ENCODE measurements around the gene ZC3H13.

The ZC3H13 gene

DNA sequence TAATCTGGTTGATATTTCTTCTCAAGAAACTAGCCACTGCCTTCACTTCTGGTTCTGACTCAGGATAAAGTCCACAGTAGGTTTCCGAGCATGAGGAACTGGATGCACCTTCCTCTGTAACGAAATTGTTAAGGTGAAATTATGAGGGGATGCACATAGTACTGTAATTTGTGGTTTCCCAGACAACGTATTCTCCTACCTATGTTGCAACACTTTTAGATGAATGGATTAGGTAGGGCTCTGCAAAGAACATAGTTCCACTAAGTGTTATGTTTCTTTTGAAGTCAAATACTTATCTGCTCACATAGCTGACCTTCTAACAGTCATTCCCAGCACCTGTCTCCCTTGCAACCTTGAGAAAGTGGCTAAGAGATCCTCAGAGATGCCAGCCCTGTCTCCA lies 5.7 kb upstream of the ZC3H13 start:
- no peak for DNase-seq (ENCODE audit: low spot score)

DNA sequence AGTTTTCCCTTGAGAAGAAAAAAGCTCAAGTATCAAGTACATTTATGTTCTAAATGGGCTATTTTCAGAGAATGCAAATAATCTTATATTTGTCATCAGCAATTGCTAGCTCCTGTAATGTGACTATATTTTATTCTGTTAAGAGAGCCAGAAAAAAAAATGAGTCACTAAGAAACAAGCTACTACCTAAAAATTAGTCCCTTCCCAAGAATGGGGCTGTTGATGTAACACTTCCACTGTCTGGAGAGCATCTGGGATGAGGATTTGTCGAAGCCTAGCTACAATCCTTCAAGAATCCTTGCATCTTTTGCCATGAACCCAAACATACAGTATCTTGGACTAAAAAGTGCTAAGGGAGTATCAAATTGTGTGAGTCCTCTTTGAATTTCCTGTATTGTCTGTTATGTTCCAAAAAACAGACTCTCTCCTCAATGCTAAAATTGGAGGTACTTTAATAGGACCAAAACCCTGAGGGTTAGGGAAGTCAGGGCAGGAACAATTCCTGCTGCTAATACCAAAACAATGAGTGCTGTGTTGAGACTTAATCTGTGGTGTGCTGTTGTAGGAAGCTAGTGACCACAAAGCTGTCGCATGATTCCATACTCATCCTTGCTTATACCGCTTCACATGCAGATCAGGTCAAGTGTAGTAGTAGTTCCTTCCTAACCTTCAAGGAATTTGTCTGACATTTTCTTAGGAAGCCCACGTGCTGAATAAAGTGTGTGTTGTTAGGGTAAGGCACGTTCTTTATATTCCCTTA lies 4.9 kb upstream of the ZC3H13 start:
- no peak for DNase-seq (ENCODE audit: low spot score)

DNA sequence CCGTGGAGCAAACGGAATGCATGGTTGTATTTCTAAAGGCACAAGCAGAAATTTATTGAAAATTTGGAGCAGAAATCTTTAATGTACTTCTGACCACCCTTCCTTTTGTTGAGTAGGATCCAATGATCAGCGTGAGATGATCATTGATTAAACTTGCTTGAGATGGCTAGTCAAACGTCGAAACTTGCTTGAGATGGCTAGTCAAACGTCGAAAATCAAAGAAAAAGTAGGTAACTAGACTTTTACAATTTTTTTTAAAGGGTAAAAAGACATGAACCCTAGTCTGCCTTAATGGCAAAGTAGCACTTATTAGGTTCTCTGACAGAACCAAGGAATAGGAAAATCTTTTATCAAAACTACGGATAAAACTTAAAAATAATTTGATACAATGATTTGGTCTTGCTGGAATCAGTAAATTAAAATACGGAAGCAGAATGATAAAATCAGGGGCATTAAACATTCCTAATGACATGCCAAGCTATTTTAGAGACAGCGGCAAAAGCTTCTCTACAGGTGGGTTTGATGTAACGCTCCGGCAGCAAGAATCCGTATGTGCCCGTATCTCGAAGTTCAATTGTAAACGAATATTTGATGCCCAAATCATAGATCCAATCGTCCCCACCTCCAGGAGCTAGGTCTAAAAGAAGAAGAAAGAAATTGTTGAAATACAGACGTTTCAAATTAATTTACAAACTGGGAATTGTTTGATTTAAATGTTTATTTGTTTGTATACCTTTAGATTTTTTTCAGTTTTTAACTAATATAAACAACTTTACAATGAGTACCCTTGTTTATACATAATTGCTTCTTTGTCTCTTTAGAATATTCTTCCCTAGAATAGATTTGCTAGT lies 841 bp upstream of the ZC3H13 start:
- no peak for DNase-seq (ENCODE audit: low spot score)

DNA sequence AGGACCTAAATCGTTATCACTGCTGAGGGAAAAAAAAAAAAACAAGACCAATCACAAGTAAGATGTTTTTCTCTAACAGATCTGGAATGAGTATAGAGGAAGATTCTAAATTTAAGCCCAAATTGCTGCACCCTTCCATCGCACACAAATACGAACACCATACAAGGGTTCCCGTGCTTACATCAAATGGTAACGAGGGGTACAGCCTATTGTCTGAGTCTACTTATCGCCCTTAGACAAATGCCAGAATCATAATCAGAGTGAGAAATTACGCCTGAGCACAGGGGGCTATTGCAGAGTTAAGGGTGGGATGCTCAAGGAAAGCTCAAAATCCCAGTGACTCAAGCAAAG lies 603 bp downstream of the ZC3H13 start:
- DNase-seq (ENCODE audit: low spot score): peak; percentile 16

DNA sequence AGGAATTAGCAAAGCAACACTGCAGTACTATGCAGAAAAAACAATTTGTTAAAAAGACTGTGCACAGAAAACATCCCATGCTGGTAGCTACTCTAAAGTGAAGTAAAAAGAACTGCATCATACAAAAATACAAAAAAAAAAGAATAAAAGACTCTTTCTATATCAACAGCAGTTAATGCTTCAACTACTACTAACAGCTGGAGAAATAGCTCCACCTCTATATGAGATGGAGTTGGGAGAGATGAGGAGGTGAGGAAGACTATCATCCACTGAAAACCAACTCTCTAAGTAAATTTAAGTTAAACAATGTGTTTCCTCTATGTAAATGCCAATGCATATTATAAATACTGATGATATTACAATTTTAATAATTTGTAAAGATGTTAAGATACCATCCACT lies 1.8 kb downstream of the ZC3H13 start:
- no peak for DNase-seq (ENCODE audit: low spot score)

DNA sequence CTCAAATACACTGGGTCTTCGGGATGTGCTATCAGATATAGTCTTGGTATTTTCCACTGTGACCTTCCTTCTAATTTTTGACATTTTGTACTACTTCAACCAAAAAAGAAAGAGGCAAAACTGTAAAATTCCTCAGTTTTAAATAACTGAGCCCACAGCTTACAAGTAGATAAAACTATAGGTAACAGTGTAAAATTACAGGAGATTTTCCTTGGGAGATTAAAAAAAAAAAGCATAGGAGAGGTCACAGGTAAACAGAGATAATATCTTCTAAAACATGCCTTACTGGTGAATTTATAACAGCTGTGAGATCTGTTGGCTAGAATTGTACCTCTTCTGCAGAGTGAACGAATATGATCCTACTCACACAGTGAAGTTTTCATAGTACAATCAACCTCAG lies 7.1 kb downstream of the ZC3H13 start:
- DNase-seq (ENCODE audit: low spot score): no peak

DNA sequence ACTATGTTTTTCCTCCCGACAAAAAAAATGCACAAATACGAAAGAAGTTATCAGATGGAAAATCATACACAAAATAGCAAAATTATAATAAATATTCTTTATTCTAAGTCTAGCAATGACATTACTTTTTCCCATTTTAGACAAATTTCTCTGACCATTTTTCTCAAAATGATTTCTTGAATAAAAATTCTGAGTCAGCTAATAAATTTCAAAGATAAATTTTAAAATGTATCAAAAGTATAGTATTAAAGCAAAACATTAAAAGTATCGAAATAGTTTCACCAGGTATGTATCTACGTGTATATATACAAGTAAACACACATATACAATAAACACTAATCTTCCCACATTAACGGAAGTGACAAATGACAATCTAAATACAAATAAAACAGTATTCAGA lies 8.9 kb downstream of the ZC3H13 start:
- DNase-seq (ENCODE audit: low spot score): no peak

DNA sequence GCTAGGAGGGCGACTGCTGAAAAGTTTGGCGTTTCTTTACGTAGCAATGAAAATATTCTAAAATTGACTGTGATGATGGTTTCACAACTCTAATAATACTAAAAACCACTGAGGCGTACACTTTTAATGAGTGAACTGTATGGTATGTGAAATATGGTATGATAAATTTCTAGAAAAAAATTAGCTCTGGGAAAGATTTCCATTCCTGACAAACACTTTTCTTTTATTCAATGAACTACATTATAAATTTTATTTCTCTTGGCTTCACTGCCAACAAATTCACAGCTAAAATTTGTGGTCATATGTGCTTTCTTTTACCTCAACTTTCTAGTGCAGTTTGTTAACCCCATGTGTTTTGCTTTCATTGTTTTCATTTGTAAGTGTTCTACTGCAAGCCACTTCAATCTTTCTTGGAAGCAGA lies 11.1 kb downstream of the ZC3H13 start:
- no peak for DNase-seq (ENCODE audit: low spot score)

DNA sequence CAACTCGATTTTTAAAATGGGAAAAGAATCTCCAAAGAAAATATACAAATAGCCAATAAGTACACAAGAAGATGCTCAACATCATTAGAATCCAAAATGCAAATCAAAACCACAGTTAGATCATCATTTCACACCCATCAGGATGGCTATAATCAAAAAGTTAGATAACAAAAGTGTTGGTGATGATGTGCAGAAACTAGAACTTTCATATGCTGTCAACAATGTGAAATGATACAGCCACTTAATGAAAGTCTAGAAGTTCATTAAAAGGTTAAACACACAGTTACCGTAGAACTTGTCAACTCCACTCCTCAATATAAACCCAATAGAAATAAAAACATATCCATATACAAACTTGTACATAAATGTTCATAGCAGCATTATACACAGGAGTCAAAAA lies 11.8 kb downstream of the ZC3H13 start:
- DNase-seq (ENCODE audit: low spot score): no peak

DNA sequence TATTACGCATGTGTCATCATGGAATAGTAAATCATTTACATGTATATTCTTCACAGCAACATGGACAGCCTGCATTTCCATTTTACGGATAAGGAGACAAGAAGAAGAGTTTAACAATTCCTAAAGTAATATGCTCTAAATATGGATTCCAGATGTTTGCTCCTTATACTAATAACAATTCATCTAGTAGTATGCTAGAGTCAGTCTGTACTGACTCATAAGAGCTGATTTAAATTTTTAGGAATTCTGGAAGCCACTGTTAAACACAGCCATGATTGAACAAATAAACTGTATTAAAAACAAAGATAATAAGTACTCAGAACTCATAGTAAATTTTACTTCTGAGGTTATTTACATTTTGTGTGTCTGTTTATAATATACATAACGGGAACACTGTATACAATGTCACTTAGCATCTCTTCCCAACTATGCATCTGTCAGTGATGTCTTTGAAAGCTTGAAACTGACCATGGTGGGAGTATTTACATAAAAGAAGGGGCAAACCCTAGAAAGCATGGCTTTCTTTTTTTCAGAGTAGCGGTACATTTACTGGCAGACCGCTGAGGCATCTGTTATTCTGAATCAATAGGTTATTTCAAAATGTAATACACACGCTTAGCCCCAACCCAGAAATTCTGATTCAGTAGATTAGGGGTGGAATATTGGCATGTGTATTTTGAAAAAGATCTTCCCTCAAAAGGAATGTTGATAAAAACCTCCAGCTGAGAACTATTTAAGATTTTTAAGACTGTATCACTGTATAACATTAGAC lies 12.9 kb downstream of the ZC3H13 start:
- no peak for DNase-seq (ENCODE audit: low spot score)

DNA sequence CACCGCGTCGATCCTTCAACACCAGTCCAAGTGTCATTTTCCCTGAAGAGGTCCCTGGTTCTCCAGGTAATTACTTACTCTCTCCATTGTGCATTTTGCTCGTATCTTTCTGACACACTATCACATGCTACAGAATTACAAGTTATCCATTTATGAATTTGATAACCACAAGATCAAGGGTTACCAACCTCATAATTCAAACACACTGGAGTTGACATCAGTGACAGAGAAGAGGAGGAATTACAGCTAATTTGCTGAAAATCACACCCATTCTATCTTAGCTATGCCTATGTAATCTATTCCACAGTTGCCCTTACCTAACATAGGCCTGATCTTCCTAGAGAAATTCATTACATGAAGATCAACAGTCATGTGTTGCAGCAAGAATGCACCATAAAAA lies 14.2 kb downstream of the ZC3H13 start:
- no peak for DNase-seq (ENCODE audit: low spot score)

DNA sequence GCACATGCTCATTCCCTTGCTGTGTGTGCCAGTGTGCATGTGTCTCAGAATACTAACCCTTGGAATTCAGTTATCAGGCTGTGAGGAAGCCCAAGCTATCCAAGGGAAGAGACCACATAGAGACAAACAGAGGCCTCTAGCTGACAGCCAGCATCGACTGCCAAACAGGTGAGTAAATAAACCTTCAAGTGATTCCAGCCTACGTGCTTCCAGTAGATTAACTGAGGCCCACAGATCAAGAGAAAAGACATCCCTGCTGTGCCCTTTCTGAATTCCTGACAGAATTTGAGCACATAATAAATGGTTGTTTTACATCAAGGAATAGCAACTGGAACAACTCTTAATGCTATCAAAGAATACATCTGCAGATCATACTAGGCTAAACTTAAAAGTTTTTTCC lies 17.5 kb downstream of the ZC3H13 start:
- DNase-seq (ENCODE audit: low spot score): no peak

DNA sequence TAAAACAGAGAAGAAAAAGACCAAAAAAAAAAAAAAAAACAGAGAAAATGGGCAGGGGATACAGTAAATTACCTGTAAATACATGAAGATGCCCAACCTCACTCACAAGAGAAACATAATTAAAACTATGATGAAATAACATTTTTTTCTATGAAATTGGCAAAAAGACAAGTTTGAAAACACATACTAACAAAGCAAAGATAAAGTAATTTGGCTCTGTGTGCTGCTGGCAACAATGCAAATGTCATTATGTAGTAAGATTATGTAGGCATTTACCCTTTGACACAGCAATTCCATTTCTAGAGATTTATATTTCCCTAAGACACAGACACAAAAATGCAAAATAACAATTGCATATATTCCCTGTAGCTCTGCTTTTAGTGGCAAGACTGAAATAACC lies 20.2 kb downstream of the ZC3H13 start:
- DNase-seq (ENCODE audit: low spot score): no peak

DNA sequence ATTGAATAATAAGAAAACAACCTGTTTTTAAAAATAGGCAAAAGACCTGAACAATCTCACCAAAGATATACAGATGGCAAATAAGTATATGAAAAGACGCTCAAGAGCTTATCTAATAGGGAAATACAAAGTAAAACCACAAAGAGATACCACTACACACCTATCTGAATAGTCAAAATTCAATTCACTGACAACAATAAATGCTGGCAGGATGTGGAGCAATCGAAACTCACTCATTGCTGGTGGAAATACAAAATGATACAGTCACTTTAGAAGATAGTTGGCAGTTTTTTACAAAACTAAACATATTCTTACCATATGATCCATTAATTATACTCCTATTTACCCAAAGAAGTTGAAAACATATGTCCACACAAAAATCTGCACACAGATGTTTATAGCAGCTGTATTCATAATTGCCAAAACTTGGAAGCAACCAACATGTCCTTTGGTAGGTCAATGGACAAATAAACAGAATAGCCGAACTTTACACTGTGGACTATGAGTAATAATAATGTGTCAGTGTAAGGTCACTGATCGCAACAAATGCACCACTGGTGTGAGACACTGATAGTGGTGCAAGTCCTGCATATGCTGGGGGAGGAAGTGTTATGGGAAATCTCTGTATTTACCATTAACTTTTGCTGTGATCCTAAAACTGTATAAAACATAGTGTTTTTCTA lies 20.8 kb downstream of the ZC3H13 start:
- DNase-seq (ENCODE audit: low spot score): no peak

DNA sequence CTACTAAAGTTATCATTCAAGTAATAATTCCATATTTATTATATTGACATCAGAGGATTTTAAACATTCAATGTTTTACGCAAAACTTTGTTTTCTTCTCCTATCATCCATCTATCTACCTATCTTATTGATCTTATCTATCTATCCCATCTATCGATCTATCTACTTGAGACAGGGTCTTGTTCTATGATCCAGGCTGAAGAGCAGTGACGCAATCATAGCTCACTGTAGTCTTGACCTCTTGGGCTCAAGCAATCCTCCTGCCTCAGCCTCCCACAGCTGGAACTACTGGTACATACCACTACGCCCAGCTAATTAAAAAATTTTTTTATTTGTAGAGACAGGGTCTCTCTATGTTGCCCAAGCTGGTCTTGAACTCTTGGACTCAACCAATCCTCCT lies 27.4 kb downstream of the ZC3H13 start:
- DNase-seq (ENCODE audit: low spot score): no peak

DNA sequence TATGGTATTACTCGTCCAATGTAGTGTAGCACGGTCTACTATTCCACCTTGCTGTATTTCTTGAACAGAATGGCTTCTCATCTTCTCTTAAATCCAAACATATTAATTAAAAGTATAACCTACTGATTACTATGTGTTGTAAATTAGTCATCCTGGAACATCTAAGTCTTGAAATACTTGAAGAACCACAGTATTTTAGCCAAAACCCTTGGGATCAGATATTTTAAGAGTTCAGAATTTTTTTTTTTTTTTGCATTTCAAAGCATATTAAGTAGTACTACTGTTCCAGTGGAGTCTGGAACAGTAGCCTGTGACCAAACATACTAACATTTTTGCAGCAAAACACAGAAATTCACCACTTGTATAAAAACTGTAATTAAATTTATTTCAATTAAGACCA lies 30.1 kb downstream of the ZC3H13 start:
- no peak for DNase-seq (ENCODE audit: low spot score)

DNA sequence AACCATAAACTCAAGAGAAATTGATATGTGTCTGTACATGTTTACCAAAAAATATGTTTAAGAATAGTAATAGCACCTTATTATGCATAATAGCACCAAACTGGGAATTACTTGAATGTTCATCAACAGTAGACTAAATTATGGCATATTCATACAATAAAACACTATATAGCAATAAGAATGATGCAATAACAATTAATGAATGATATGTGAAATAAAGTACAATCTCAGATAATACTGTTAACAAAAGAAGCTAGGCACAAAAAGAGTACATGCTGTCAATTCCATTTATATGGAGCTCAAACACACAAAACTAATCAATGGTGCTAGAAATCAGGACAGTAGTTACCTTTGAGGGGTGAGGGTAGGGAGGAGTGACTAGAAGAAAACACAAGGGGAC lies 36.3 kb downstream of the ZC3H13 start:
- no peak for DNase-seq (ENCODE audit: low spot score)

DNA sequence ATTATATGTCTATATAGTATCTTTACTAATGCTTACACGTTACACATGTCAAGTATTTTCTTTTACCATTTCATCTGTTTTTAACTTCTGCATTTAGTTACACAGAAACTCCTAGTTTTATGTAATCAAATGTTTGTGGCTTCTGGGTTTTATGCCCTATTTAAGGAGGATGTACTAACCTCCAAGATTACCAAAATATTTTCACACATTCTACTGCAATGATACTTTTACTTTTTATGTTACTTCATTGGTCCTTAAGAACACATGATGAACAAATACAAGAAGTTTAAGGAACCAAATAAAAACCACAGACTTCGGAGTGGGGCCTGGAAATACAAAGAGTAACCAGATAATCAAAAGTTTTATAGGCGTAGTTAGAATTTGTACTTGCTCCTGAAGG lies 37.2 kb downstream of the ZC3H13 start:
- DNase-seq (ENCODE audit: low spot score): no peak

DNA sequence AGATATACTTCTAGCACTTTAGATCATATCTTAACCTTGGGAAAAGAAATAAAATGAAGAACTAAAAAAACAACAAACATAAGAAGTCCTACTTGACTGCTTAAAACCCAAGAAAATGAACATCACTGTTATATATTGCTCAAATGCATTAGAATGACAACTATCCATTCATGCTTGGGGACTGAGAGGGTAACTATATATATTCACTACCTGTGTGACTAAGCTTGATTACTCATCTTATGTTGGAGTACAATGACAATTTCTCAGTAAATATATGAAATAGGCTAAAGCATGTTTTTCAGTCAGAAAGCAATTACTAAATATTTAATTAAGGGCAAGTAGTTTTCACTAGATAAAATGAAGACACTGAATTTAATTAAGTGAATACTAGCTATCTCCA lies 40.1 kb downstream of the ZC3H13 start:
- DNase-seq (ENCODE audit: low spot score): no peak

DNA sequence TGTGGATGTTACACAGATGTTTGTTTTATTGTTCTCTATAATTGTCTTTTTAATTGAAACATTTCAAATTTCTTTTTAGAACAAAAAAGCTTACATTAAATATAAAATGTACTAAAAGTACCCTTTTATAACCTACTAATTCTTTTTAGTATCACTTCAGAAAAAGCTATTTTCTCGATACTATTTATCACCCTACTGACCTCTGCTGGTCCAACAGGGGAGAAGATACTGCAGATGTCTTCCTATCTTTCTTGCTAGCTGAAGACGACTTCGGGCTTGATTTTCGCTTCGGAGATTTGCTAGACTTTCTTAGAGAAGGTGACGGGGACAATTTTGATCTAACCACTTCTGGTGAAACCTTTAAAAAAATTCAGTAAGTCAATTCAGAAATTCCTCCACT lies 42.4 kb downstream of the ZC3H13 start:
- no peak for DNase-seq (ENCODE audit: low spot score)

DNA sequence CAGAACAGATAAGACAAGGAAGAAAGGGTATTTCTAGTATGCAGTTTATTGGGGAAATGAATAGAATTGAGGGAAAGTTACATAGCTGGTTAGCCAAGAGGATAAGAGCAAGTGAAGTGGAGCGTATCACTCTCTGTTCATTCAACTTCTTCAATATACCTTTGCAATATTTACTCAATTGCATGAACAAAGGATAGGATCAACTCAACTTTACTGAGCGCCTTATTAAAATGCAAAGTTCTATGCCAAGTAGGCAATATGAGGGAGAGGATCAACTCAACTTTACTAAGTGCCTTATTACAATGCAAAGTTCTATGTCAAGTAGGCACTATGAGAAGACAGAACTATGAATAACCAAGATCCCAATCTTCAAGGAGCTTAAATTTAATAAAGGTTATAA lies 43.9 kb downstream of the ZC3H13 start:
- no peak for DNase-seq (ENCODE audit: low spot score)

DNA sequence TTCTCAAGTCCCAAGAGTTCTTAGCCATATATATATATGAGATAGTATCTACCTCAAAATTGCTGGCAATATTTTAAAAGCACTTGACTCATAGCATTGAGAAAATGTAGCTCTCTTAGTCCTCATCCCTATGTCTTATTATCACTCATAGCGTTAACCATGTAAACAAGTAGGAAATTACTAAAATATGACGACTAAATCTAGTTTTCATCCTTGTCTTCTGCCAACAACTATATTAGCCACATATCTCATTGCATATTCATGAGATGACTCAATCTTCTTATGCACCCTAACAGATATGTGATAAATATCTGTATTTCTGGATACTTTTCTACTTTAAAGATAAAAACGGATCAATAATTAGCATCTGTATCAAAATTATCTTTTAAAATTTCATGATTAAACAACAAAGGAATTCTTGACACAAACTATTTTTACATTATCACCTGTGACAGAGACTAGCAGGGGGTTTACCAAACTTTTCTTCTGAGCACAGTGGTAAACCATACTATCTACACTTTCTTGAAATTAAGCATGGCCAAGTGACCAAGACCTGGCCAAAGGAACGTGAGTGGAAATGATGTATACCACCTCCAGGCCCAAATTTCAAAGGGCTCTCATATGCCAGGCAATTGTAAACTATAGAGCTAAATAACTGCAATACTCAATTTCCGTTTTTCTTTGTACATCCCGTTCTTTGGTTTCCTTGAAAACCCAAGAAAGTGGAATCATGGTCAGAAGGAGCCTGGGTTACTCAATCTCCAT lies 45.7 kb downstream of the ZC3H13 start:
- DNase-seq (ENCODE audit: low spot score): no peak
